Body of pancreas (tissue), 4 donors: ENCODE data around the gene ICE2.

Source experiments
- CTCF ChIP-seq, 7 experiments: fragments of 450-650 bp in 4 of 7; fragments of 200-600 bp in 3 of 7; sonication (generic) in 3 of 7; IDR thresholded peaks; one replicate each; pipeline ENCODE4 v1.5.1; 2016 to 2019; ENCODE audit warnings: antibody characterized with exemption in 7 of 7
- POLR2A ChIP-seq, 3 donors: fragments of 450-650 bp; IDR thresholded peaks; one replicate each; pipeline ENCODE4 v1.6.1; 2016; ENCODE audit warnings: antibody characterized with exemption in 3 of 3, mild to moderate bottlenecking in 2 of 3

GRCh38 chr15:60509470-60509869 lies 30.5 kb upstream of the ICE2 start:
- no peak for TF ChIP-seq CTCF (IDR thresholded peaks at IDR 0.05)
- no peak for TF ChIP-seq POLR2A (IDR thresholded peaks at IDR 0.05)
